ENCODE measurements around the gene GPBAR1.

GPBAR1 gene, protein sequence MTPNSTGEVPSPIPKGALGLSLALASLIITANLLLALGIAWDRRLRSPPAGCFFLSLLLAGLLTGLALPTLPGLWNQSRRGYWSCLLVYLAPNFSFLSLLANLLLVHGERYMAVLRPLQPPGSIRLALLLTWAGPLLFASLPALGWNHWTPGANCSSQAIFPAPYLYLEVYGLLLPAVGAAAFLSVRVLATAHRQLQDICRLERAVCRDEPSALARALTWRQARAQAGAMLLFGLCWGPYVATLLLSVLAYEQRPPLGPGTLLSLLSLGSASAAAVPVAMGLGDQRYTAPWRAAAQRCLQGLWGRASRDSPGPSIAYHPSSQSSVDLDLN

DNA sequence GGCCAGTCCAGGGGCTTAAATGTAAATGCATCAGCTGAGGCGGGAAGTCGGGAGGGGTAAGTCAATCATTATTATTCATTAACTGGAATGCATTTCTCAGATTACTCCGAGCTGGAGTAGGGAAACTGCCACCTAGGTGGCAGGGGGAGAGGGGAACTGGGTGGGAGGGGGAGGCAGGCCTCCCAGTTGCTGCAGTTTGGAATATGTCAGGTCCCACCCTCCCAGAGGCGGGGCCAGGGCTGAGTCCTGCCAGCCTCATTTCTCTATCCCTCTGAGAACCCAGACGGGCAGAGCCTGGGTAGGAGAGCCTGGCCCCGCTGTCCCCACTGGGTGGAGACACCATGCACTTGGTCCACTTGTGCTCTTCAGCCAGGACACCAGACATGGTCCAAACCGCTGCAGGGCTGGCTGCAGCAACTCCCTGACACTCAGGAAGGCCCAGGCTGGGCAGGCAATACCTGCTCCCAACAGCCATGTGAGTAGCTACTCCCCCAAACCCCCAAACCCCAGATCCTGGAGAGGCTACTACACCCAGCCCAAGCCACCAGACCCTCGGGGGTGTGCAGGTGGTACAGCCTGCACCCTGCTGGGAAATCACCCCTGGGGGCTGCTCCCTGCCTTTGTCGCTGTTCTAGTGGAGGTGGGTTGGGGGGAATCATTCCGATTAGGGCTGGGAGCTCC, at the start of gene GPBAR1:
Gene GPBAR1 (plus strand): TSS at position 274 of the 681 bp plus-strand sequence. CDS start 1,710 bp downstream, outside the sequence.
- no peak for DNase-seq (ENCODE audit: low read depth in 4 of 4, low spot score in 1 of 4)

- no peak for DNase-seq (ENCODE audit: low read depth in 4 of 4, low spot score in 1 of 4)
These were observed 46.7 kb upstream of the GPBAR1 start for GRCh38 chr2:218214116-218214515.

DNA sequence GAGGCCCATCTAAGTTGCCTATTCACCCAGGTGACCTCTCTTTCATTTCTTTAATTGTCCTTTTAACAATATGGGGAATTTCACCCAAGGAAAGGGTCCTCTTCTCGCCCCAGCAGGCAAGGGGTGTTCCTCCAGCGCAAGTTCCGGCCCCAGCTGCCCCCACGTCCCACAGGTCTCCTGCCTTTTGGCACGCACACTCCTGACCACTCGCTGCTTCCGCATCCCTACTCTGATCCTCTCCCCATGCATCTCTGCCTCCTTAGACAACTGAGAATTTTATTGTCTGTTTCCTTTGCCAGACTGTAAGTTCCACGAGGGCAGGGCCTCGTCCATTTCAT, 44.5 kb upstream of the GPBAR1 start:
- DNase-seq (ENCODE audit: low read depth in 4 of 4, low spot score in 1 of 4) = no peak

- DNase-seq (ENCODE audit: low read depth in 4 of 4, low spot score in 1 of 4) = peak; percentile 85 to 92 (median 89)
These were observed 44.0 kb upstream of the GPBAR1 start, which contains the start of gene ARPC2 for GRCh38 chr2:218216674-218217359. Gene ARPC2 (plus strand): TSS chr2:218217189. CDS start chr2:218217471, 282 bp downstream.

DNA sequence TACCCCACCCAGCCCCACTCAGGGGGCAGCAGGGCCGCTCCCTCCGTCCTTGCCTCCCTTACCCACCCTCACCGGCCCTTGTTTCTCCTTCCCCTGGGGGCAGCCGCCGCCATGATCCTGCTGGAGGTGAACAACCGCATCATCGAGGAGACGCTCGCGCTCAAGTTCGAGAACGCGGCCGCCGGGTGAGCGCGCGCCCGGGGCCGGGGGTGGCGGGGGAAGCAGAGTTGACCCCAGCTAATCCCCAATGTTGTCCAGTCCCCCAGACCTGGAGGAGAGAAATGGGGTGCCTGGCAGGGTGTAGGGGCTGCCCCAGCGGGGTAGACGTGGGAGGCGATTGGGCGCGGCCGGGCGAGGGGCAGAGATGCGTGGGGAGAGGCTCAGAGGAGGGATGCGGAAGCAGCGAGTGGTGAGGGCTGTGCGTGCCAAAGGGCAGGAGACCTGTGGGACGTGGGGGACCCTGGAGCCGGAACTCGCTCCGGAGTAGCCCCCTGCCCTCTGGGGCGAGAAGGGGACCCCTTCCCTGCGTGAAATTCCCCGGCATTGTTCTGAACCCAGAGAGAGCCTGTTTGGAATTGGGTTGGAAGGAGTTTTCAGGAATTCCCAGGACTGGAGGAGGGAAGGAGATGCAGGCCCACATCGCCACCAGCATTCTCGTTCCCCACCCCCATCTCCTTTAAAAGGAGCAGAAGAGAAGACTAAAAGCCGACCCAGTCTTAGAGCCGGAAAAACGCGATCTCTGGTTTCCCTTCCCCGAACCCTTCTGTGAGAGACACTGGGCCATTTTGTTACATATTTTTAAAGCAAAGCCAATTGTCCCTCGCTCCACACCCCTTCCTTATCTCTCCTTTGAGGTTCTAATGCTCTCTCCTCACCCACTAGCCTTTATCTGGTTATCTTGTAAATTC, 43.2 kb upstream of the GPBAR1 start:
- DNase-seq (ENCODE audit: low read depth in 4 of 4, low spot score in 1 of 4) = peak; percentile 31 to 64 (median 47)

DNA sequence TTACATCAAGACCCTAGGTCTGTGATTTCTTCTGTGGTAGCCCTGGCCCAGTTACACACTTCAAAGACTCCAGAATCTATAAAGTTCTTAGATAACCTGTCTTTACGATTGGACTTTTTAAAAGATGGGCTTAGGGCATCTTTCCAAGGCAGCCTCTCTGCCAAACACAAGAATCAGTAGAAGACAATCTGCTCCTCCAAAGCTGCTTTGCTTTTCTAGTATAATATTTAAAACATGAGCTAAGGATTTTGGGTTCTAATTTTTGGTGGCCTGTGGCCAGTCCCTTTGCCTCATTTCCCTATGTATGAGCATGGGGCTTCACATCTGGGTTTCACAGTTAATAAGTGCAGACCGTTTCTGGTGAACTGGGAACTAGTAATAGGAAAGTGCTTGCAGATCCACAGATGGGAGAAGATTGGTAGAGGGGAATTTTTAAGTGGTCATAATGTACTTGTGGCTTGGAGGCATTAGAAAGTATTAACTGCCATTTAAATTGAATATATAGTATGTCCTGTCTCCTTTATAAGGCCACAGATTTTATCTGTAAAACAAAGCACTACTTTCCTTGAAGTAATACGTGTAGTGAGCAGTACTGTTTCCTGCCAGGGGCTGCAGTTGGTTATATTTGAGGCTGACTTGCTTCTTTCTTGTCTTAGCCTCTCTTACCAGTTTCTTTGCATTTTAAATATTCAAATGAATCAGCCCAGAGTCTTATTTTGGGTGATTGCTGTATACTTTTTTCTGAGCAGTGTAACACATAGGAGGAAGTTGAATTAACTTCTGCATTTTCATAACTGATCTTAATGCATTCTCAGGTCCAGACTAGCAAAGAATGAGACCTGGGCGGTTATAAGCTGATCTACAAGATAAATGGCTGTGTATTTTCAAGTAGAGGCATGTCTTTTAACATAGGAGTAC, 42.3 kb upstream of the GPBAR1 start:
- no peak for DNase-seq (ENCODE audit: low read depth in 4 of 4, low spot score in 1 of 4)

DNA sequence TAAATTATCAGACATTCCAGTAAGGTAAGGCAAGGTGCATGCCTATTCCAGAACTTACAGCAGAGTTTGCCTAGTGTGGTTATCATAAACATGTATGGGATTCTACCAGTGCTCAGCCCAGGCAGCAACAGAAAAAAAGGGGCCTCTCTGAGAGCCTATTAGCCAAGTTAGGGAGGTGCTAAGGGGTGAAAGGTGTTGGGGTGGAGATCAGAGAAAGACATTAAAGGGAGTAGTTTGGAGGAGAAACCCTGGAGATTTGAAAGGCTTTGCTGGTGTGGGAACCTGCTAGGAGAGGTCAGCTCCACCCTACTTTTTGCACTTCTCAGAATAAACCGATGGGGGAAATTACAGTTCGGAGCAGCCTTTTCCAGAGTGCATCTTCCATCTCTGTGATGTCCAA, 40.9 kb upstream of the GPBAR1 start:
- no peak for DNase-seq (ENCODE audit: low read depth in 4 of 4, low spot score in 1 of 4)

GRCh38 chr2:218221000-218221399, 39.8 kb upstream of the GPBAR1 start:
- no peak for DNase-seq (ENCODE audit: low read depth in 4 of 4, low spot score in 1 of 4)

GRCh38 chr2:218223046-218223445, 37.8 kb upstream of the GPBAR1 start:
- no peak for DNase-seq (ENCODE audit: low read depth in 4 of 4, low spot score in 1 of 4)

DNA sequence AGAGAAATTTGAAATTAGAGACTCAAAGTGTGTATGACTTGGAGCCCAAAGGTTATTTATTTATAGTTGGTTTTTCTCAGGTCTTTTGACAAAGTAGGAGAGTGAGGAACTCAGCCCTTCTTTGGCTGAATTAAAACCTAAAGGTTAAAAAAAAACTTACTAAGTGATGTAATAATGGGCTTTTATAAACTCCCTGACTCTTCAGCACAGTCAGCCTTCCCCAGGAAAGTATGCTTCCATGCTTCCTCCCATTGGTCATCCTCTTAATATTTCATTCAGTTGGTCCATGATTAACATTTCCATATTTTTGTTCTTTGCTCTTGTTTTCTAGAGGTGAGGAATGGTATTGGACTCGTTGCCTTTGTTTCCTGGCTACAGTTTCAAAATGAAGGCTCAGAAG, 36.6 kb upstream of the GPBAR1 start:
- DNase-seq (ENCODE audit: low read depth in 4 of 4, low spot score in 1 of 4) = no peak

DNA sequence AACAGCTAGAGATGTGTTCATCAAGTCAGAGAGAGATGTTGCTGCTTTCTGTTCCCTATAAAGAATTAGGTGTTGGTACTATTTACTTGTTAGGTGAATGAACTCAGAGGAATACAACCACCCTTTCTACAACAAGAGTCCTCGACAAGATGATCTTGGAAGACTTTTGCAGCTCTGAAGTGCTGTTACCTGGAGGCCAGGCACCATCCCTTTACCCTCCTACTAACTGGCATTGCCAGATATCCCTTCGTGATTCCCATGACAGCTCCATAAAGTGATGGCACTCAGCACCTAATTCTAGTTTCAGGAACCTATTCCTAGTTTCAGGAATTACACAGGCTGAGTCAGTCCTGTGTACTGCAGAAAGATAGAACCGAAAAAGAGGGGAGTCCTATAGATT, 33.9 kb upstream of the GPBAR1 start:
- DNase-seq (ENCODE audit: low read depth in 4 of 4, low spot score in 1 of 4) = no peak

DNA sequence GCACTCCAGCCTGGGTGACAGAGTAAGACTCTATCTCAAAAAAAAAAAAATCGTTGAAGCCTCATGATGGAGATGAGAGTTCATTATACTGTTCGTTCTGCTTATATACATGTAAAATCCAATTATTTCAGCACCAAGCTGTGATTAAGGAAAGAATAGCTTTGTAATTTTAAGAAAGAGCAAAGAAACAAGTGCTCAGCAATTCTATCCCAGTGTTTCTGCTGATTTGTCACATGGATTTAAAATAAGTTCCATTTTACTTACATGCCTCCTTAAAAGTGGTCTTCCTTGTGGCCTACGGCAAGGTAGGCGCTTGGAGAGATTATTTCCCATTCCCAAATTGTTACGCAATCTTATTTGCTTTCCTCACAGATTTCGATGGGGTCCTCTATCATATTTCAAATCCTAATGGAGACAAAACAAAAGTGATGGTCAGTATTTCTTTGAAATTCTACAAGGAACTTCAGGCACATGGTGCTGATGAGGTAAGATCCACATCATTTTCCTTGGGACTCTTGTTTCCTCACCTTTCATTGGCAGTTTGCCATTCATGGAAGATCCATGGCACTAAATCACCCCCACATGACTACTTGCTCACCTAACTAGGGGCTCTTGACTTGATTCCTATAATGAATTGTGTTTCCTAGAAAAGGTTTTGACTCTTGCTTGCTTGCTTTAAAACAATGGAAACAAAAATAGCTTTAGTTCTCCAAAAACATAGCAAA, 32.3 kb upstream of the GPBAR1 start:
- DNase-seq (ENCODE audit: low read depth in 4 of 4, low spot score in 1 of 4) = no peak

- DNase-seq (ENCODE audit: low read depth in 4 of 4, low spot score in 1 of 4) = no peak
These were observed 31.6 kb upstream of the GPBAR1 start for GRCh38 chr2:218229239-218229638.

GRCh38 chr2:218229851-218230250, 31.0 kb upstream of the GPBAR1 start:
- no peak for DNase-seq (ENCODE audit: low read depth in 4 of 4, low spot score in 1 of 4)

DNA sequence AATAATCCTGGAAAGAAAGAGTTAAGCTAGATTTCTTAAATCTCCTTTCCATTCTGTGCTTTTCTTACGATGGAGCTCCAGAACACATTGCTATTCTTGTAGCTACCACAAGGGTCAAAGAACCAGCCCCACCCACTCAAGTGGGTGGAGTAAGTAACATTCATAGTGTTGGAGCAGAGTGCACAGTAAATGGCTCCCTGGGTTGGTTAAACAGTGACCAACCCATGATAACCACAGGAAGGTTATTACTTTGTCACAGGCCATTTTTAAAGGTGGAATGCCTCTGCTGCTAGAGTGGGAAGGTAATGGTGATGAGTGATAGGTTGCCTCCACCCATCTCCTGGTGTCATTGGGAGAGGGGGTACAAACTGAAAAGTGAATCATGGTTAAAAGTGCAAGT, 29.9 kb upstream of the GPBAR1 start:
- DNase-seq (ENCODE audit: low read depth in 4 of 4, low spot score in 1 of 4) = no peak

GRCh38 chr2:218233543-218233942, 27.3 kb upstream of the GPBAR1 start:
- no peak for DNase-seq (ENCODE audit: low read depth in 4 of 4, low spot score in 1 of 4)

DNA sequence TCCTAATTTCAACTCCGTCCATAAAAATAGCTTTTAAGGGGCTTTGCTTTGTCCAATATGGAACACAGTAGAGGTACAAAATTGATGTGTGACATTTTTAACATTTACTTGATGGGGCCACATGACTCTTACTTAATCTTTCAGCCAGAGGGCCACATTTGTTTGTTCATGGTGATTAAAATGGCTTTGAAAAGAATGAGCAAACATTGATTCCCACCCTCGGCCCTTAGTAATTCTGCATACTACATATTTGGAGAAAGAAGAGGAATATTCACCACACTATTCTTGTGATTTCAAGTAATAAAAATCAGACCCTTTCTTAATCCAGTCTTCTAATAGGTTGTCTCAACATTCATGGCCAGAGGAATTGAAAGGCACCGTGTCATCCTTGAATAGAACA, 26.3 kb upstream of the GPBAR1 start:
- no peak for DNase-seq (ENCODE audit: low read depth in 4 of 4, low spot score in 1 of 4)

DNA sequence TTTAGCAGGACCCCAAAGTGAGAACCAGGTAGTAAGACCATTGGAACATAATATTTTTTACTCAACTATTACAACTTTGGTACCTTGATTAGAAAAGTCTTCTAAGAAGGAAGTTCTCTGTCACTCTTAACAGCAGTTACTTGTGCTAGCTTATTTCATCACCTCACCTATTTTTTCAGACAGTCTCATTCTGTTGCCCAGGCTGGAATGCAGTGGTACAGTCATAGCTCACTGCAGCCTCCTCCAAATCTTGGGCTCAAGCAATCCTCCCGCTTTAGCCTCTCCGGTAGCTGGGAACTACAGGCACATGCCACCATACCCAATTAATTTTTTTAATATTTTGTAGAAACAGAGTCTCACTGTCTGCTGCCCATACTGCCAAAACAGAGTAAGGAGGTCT, 25.8 kb upstream of the GPBAR1 start:
- DNase-seq (ENCODE audit: low read depth in 4 of 4, low spot score in 1 of 4) = no peak

DNA sequence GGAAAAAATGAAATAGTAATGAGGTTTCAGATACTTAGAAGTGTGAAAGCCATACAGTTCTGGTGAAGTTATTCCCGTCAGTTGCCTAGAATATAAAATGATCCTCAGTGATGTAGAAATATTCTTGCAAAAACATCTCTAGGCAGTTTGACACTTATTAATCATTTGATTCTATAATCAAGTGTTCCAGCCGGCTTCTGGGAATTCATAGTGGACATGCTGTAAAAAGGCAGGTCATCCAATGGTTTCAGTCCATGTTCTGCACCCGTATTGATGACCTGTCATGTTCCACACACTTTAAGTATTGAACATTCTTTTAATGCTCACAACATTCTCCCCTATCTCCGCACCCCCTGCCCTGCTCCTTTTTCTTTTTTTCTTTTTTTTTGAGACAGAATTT, 24.0 kb upstream of the GPBAR1 start:
- no peak for DNase-seq (ENCODE audit: low read depth in 4 of 4, low spot score in 1 of 4)

All from stimulated activated CD4-positive, alpha-beta T cell treated with anti-CD3 and anti-CD28 coated beads, Interleukin-1b, Interleukin-23, amount 100 ng/mL, for 24 hours (primary cell).